ENCODE results near the gene BRCA1.
"Not testable (repeated sequence)": the region's sequence is repeated elsewhere in the genome, so short reads cannot be mapped to it uniquely, and the experiment has no call there.

Gene BRCA1

DNA sequence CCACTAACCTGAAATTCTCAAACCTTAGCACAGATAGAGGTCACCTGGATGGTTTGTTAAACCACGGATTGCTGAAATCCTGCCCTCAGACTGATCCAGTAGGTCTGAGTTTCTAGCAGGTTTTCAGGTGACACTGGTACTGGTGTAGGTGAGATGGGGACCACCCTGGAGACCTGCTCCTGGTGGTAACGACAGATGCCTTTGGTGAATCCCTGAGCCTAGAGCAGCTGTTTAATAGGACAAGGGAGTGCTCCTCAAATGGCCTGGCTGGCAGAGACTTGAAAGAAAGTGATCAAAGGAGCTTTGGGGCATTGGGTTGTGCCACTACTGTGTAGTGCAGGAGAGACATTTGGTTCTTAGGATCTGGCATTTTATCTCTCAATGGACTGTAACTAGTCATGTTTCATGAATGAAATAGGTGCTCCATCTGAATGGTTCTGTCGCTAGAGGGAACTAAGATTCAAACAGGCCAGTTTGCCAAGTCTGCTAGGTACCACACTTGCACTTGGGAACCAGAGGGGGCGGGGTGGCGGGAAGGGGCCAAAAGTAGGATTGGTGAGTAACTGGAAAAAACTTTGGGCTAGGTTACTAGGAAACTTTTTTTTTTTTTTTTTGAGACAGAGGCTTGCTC lies 121.5 kb downstream of the BRCA1 start:
- TF ChIP-seq CTCF (IDR thresholded peaks at IDR 0.05; ENCODE audit: low read depth, low read length, missing control alignments) = no peak
- no peak for DNase-seq (ENCODE audit: low read depth)

DNA sequence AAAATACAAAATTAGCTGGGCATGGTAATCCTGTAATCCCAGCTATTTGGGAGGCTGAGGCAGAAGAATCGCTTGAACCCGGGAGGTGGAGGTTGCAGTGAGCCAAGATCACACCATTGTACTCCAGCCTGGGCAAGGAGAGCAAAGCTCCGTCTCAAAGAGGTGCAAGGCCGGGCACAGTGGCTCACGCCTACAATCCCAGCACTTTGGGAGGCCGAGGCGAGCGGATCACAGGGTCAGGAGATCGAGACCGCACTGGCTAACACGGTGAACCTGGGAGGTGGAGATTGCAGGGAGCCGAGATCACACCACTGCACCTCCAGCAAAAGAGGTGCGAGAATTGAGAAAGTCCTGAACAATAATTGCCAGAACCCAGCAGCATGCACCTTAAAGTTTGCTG lies 124.3 kb downstream of the BRCA1 start:
- not testable (repeated sequence) for DNase-seq (ENCODE audit: low read depth); H3K4me3 ChIP-seq (ENCODE audit: low read depth, low read length)

More for the DNA sequence above, 121.5 kb downstream of the BRCA1 start:
- no peak overlapping the region for H3K4me3 ChIP-seq (ENCODE audit: low read depth, low read length)

- no peak for DNase-seq (ENCODE audit: low read depth)
- TF ChIP-seq CTCF (IDR thresholded peaks at IDR 0.05; ENCODE audit: low read depth, low read length, missing control alignments) = no peak
These were observed 126.1 kb downstream of the BRCA1 start for GRCh38 chr17:42999003-42999525.

GRCh38 chr17:42997984-42998938 lies 126.9 kb downstream of the BRCA1 start, which contains the start of gene RPL27:
Gene RPL27, plus strand, starts transcription at chr17:42998419. Its CDS starts 332 bp downstream, at chr17:42998751.
- peak; percentile 80 for TF ChIP-seq CTCF (IDR thresholded peaks at IDR 0.05; ENCODE audit: low read depth, low read length, missing control alignments)
- peak; percentile 100 for DNase-seq (ENCODE audit: low read depth)
- H3K4me3 ChIP-seq (ENCODE audit: low read depth, low read length) = peak within 1 kb of the TSS; percentile 80

More at GRCh38 chr17:42999003-42999525, 126.1 kb downstream of the BRCA1 start:
- H3K4me3 ChIP-seq (ENCODE audit: low read depth, low read length) = peak overlapping the region; percentile 80

GRCh38 chr17:42997390-42997983 lies 127.7 kb downstream of the BRCA1 start:
- peak overlapping the region; percentile 35 for H3K4me3 ChIP-seq (ENCODE audit: low read depth, low read length)
- no peak for TF ChIP-seq CTCF (IDR thresholded peaks at IDR 0.05; ENCODE audit: low read depth, low read length, missing control alignments)
- DNase-seq (ENCODE audit: low read depth) = no peak

Measured in GM12864 (cell line).